Activated T-cell treated with anti-CD3 and anti-CD28 coated beads for 24 hours (primary cell): ENCODE results near the gene REST.
"Not testable (repeated sequence)": the region's sequence is repeated elsewhere in the genome, so short reads cannot be mapped to it uniquely, and the experiment has no call there.

Experiments used
- DNase-seq: peaks from one replicate; pipeline ENCODE4 v3.0.0-alpha.2; 2020; ENCODE audit warnings: low read depth

The REST gene

GRCh38 chr4:56909086-56909894, 1.6 kb downstream of the REST start:
- DNase-seq, result no peak

GRCh38 chr4:56910172-56910967, 2.7 kb downstream of the REST start:
- no peak for DNase-seq

GRCh38 chr4:56914336-56914735, 6.6 kb downstream of the REST start:
- DNase-seq, result no peak

GRCh38 chr4:56914977-56915376, 7.3 kb downstream of the REST start:
- DNase-seq, result not testable (repeated sequence)

- no peak for DNase-seq
Observed at GRCh38 chr4:56927196-56927595, 19.5 kb downstream of the REST start.

- no peak for DNase-seq
Observed at GRCh38 chr4:56930638-56931037, 22.9 kb downstream of the REST start.

GRCh38 chr4:56931924-56932323, 24.2 kb downstream of the REST start:
- no peak for DNase-seq

GRCh38 chr4:56937262-56937661, 29.6 kb downstream of the REST start:
- DNase-seq, result no peak

GRCh38 chr4:56939826-56940225, 32.1 kb downstream of the REST start:
- not testable (repeated sequence) for DNase-seq

- no peak for DNase-seq
Observed at GRCh38 chr4:56940403-56940802, 32.7 kb downstream of the REST start.

- DNase-seq, result no peak
Observed at GRCh38 chr4:56940971-56941370, 33.3 kb downstream of the REST start.

- no peak for DNase-seq
Observed at GRCh38 chr4:56941403-56941802, 33.7 kb downstream of the REST start.

GRCh38 chr4:56953680-56954520, 46.2 kb downstream of the REST start:
- DNase-seq, result no peak

GRCh38 chr4:56958111-56958517, 50.4 kb downstream of the REST start:
- DNase-seq, result no peak

- no peak for DNase-seq
Observed at GRCh38 chr4:56959100-56959499, 51.4 kb downstream of the REST start.

GRCh38 chr4:56961107-56961500, 53.4 kb downstream of the REST start:
- no peak for DNase-seq

GRCh38 chr4:56971383-56971782, 63.7 kb downstream of the REST start:
- DNase-seq, result no peak

GRCh38 chr4:56972389-56972788, 64.7 kb downstream of the REST start:
- DNase-seq, result no peak

GRCh38 chr4:56972809-56973208, 65.1 kb downstream of the REST start:
- DNase-seq, result no peak

GRCh38 chr4:56973336-56973735, 65.6 kb downstream of the REST start:
- no peak for DNase-seq

- DNase-seq, result no peak
Observed at GRCh38 chr4:56976283-56976836, 68.7 kb downstream of the REST start.

- no peak for DNase-seq
Observed at GRCh38 chr4:56976837-56977320, 69.2 kb downstream of the REST start.
